ENCODE results near the gene FXYD4.

- TF ChIP-seq EZH2 (IDR thresholded peaks at IDR 0.05) (no peak), POLR2AphosphoS5 (IDR thresholded peaks at IDR 0.05; ENCODE audit: borderline replicate concordance, low read depth, low read length) (no peak; the same call in 1 of the 2 replicates)
These were observed 24.9 kb downstream of the FXYD4 start for GRCh38 chr10:43396061-43396927.
